K562 (cell line): ENCODE measurements around the gene AS3MT. TPM values are rescaled to one million over a fixed set of nuclear protein-coding genes. Genes with fewer than 3 reads are reported as not detected.

Source experiments
- CSDE1 ChIP-seq, 2 experiments: fragments of 450-650 bp; IDR thresholded peaks; 2 replicates each; pipeline ENCODE4 v1.6.1; 2016; ENCODE audit warnings: mild to moderate bottlenecking in 1 of 2
- HNRNPH1 ChIP-seq: fragments of 200-400 bp; formaldehyde crosslinking; optimal IDR thresholded peaks from 2 replicates; pipeline ENCODE3; 2017; ENCODE audit warnings: low read depth, mild to moderate bottlenecking, low read length, moderate library complexity
- polyA plus RNA-seq, 8 experiments: library from polyadenylated mRNA; depleted of rRNA in 4 of 8; stranded (reverse) in 5 of 8; unstranded in 3 of 8; fragments of >200 nt; fragmentation: Nextera tagmentation in 2 of 8; fragmentation: Illumina TruSeq in 1 of 8; extraction: Ambion mirVana in 2 of 8; extraction: Trizol in 1 of 8; gene quantifications; 2 replicates each; pipeline versions ENCODE4 v1.2.1 to v1.2.3, GENCODE V29; 2011 to 2014; ENCODE audit warnings: inconsistent platforms in 1 of 8, missing spikeins in 1 of 8
- total RNA-seq, 7 experiments: library from RNA; depleted of rRNA in 6 of 7; stranded (reverse); fragments of >200 nt in 6 of 7; fragmentation: Illumina TruSeq in 2 of 7; extraction: Trizol in 2 of 7; gene quantifications; 2 replicates each; pipeline versions ENCODE4 v1.2.1 to v1.2.3, GENCODE V29; 2011 to 2021; ENCODE audit warnings: low replicate concordance in 1 of 7
- TF ChIP-seq, protein P1 (sequence below): sonication (generic); formaldehyde crosslinking; IDR thresholded peaks from 2 replicates; pipeline ENCODE4 v1.8.0; 2023; ENCODE audit warnings: mild to moderate bottlenecking, missing genetic modification reagents
- TF ChIP-seq, protein P2 (sequence below): fragments of 250-450 bp; sonication (Bioruptor Pico); IDR thresholded peaks from 2 replicates; pipeline ENCODE4 v1.8.0; 2021; ENCODE audit warnings: moderate library complexity, mild to moderate bottlenecking, inconsistent platforms

The AS3MT gene
- total and polyA plus RNA-seq, 9 of the 15 experiments (the other 6 are each of a cell fraction or from before 2014, with no cell fraction given) = 0.04 to 0.33 (median 0.19) TPM; not detected in 2

DNA sequence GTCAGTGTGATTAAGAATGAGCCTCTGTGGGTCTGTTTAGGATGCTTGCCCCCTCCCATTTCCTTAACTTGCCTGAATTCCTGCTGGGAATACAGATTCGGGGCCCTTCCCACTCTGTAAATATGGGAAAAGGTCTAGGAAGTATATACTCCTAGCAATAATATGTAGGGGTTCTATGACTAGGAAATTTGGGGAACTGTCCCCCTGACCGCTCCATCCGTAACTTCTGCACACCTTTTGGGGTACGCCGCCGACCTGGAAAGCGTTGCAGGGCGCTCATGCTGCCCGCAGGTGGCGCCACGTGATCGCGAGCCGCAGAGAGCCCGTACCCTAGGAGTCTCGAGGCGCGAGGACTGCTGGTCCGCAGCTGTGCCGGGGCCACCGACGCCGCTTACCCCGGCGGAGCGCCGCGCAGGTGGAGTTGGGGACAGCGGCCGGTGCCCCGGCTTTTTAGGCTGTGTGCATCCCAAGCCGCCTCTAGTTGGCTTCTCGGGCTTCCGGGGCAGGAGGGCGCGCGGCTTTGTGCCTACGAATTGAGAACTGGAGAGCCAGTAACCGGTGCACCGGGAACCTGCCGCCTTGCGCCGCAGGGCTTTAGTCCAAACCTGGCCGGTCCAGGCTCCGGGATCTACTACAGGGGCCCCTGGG lies 48.2 kb downstream of the AS3MT start (continued):
- no peak for TF ChIP-seq HNRNPH1
- TF ChIP-seq, protein P1, sequence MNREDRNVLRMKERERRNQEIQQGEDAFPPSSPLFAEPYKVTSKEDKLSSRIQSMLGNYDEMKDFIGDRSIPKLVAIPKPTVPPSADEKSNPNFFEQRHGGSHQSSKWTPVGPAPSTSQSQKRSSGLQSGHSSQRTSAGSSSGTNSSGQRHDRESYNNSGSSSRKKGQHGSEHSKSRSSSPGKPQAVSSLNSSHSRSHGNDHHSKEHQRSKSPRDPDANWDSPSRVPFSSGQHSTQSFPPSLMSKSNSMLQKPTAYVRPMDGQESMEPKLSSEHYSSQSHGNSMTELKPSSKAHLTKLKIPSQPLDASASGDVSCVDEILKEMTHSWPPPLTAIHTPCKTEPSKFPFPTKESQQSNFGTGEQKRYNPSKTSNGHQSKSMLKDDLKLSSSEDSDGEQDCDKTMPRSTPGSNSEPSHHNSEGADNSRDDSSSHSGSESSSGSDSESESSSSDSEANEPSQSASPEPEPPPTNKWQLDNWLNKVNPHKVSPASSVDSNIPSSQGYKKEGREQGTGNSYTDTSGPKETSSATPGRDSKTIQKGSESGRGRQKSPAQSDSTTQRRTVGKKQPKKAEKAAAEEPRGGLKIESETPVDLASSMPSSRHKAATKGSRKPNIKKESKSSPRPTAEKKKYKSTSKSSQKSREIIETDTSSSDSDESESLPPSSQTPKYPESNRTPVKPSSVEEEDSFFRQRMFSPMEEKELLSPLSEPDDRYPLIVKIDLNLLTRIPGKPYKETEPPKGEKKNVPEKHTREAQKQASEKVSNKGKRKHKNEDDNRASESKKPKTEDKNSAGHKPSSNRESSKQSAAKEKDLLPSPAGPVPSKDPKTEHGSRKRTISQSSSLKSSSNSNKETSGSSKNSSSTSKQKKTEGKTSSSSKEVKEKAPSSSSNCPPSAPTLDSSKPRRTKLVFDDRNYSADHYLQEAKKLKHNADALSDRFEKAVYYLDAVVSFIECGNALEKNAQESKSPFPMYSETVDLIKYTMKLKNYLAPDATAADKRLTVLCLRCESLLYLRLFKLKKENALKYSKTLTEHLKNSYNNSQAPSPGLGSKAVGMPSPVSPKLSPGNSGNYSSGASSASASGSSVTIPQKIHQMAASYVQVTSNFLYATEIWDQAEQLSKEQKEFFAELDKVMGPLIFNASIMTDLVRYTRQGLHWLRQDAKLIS (CRISPR knock-in tag) = peak; percentile 64; the same call in 1 of the 2 replicates
- TF ChIP-seq, protein P2, sequence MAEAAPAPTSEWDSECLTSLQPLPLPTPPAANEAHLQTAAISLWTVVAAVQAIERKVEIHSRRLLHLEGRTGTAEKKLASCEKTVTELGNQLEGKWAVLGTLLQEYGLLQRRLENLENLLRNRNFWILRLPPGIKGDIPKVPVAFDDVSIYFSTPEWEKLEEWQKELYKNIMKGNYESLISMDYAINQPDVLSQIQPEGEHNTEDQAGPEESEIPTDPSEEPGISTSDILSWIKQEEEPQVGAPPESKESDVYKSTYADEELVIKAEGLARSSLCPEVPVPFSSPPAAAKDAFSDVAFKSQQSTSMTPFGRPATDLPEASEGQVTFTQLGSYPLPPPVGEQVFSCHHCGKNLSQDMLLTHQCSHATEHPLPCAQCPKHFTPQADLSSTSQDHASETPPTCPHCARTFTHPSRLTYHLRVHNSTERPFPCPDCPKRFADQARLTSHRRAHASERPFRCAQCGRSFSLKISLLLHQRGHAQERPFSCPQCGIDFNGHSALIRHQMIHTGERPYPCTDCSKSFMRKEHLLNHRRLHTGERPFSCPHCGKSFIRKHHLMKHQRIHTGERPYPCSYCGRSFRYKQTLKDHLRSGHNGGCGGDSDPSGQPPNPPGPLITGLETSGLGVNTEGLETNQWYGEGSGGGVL (CRISPR knock-in tag) = no peak
- no peak for TF ChIP-seq CSDE1 (IDR thresholded peaks at IDR 0.05)
